ENCODE measurements around the gene MFAP2. TPM values are rescaled to one million over a fixed set of nuclear protein-coding genes. Genes with fewer than 3 reads are reported as not detected.

The MFAP2 gene
- total RNA-seq, 3 donors from 2014 or later (not counting 1 experiment from before 2014, with no cell fraction given), result 0.15 TPM; not detected in 2

DNA sequence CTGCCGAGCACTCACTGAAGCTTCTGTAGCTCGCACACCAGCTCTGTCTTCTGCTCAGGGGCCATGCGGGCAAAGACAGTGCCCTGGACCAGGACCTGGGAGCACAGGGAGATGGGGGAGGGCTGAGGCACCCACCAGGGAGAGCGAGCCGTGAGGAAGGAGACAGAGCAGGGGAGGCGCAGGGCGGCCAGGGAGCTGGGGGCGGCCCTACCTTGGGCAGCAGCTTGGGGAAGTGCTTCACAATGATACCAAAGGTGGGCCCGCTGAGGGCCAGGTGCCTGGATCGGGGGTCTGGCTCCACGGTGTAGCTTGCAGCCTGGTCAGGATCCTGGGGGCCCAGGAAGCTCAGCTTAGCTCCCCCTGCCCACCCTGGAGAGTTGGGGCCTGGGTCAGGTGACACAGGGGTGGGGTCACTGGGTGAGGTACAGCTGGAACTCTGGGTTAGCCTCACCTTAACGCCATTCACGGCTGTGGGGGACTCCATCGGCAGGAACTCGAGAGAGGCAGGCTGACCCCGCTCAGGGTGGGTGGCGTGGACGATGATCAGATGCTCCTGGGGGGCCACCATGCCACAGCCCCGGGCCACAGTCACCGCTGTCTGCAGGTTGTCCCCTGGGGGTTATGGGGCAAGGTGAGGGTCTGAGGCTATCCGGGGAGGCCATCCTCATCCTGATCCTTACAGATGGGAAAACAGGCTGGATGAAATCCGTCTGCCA lies 9.4 kb upstream of the MFAP2 start:
- H3K36me3 Mint-ChIP-seq, result no peaks in the 10 kb centered on the region
- no peak overlapping the region for H3K27ac Mint-ChIP-seq
- no peaks in the 10 kb centered on the region for H3K9me3 Mint-ChIP-seq
- H3K36me3 ChIP-seq (ENCODE audit: control insufficient read depth, insufficient read depth, low read length), result peaks cover 16% of the 10 kb centered on the region
- H3K27ac ChIP-seq (ENCODE audit: low read length), result no peak overlapping the region
- DNase-seq (no peak), ATAC-seq (no peak)
- H3K9me3 ChIP-seq (ENCODE audit: control insufficient read depth, insufficient read depth, low read length), result no peaks in the 10 kb centered on the region
- no peak overlapping the region for H3K4me3 ChIP-seq (ENCODE audit: low read length)
- intact Hi-C loops (cut with micrococcal nuclease), result no loop called here
- H3K4me3 Mint-ChIP-seq, result no peak overlapping the region
- H3K27me3 ChIP-seq (ENCODE audit: control insufficient read depth, insufficient read depth, low read length), result no peaks in the 10 kb centered on the region
- TF ChIP-seq, protein P1, sequence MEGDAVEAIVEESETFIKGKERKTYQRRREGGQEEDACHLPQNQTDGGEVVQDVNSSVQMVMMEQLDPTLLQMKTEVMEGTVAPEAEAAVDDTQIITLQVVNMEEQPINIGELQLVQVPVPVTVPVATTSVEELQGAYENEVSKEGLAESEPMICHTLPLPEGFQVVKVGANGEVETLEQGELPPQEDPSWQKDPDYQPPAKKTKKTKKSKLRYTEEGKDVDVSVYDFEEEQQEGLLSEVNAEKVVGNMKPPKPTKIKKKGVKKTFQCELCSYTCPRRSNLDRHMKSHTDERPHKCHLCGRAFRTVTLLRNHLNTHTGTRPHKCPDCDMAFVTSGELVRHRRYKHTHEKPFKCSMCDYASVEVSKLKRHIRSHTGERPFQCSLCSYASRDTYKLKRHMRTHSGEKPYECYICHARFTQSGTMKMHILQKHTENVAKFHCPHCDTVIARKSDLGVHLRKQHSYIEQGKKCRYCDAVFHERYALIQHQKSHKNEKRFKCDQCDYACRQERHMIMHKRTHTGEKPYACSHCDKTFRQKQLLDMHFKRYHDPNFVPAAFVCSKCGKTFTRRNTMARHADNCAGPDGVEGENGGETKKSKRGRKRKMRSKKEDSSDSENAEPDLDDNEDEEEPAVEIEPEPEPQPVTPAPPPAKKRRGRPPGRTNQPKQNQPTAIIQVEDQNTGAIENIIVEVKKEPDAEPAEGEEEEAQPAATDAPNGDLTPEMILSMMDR (IDR thresholded peaks at IDR 0.05), result no peak
- H3K4me1 Mint-ChIP-seq, result no peaks in the 10 kb centered on the region
- 96% methylated on average over 22 of the region's 22 CpGs for WGBS (ENCODE audit: insufficient coverage)
- no peaks in the 10 kb centered on the region for H3K27me3 Mint-ChIP-seq (ENCODE audit: low read depth in 2 of 2)
- H3K4me1 ChIP-seq (ENCODE audit: control insufficient read depth, insufficient read depth, low read length), result no peaks in the 10 kb centered on the region

DNA sequence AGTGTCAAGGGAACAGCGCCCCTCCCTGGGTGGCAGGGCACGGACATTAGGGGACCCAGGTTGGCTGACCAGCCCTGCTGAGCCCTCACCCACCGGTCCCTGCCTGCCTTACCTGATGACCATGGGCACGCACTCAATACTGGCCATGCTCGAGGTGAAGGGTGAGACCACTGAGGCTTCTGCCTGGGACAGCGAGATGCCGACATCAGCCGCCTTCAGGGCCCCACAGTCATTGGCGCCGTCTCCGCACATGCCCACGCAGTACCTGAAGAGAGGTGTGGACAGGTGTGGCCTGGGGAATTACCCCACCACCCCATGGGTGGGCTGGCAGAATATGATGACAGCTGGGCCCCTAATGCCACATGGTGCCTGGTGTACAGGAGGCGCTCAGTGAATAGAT lies 7.8 kb upstream of the MFAP2 start:
- H3K9me3 Mint-ChIP-seq, result no peaks in the 10 kb centered on the region
- peaks cover 3 to 4% of the 10 kb centered on the region in 2 donors for H3K27me3 Mint-ChIP-seq (ENCODE audit: low read depth in 2 of 2)
- H3K36me3 Mint-ChIP-seq, result no peaks in the 10 kb centered on the region
- H3K4me3 ChIP-seq (ENCODE audit: low read length), result no peak overlapping the region
- no peaks in the 10 kb centered on the region for H3K27me3 ChIP-seq (ENCODE audit: control insufficient read depth, insufficient read depth, low read length)
- 89% methylated on average over 11 of the region's 13 CpGs for WGBS (ENCODE audit: insufficient coverage)
- peaks cover 16% of the 10 kb centered on the region for H3K36me3 ChIP-seq (ENCODE audit: control insufficient read depth, insufficient read depth, low read length)
- no peaks in the 10 kb centered on the region for H3K9me3 ChIP-seq (ENCODE audit: control insufficient read depth, insufficient read depth, low read length)
- no peak overlapping the region for H3K27ac ChIP-seq (ENCODE audit: low read length)
- H3K4me3 Mint-ChIP-seq, result no peak overlapping the region
- DNase-seq (no peak), ATAC-seq (no peak)
- no peaks in the 10 kb centered on the region for H3K4me1 ChIP-seq (ENCODE audit: control insufficient read depth, insufficient read depth, low read length)
- H3K4me1 Mint-ChIP-seq, result peaks cover 0 to 3% of the 10 kb centered on the region in 2 donors
- TF ChIP-seq, protein P1 (IDR thresholded peaks at IDR 0.05), result no peak
- no peak overlapping the region for H3K27ac Mint-ChIP-seq
- intact Hi-C loops (cut with micrococcal nuclease), result no loop called here

DNA sequence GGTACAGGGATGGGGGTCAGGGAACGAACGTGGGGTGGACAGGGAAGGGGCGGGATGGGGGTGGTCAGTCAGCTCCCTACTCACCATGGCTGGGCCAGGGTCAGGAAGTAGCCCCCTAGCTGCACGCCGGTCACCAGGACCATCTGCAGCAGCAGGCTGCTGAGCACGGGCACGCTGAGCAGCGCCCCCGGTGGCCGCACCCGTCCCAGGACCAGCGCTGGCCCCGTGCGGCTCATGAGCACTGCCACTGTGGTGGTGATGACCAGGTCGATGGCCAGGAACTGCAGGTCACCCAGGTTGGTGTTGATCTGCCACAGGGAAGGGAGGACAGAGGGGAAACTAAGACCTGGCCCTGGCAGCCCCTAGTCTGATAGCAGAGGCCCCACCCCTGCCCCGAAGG lies 6.5 kb upstream of the MFAP2 start:
- Mint-ChIP-seq H3K9me3 (no peaks in the 10 kb centered on the region), H3K4me3 (no peak overlapping the region), H3K27me3 (ENCODE audit: low read depth in 2 of 2) (peaks cover 8 to 11% of the 10 kb centered on the region in 2 donors), H3K27ac (no peak overlapping the region), H3K4me1 (peaks cover 0 to 5% of the 10 kb centered on the region in 2 donors), H3K36me3 (no peaks in the 10 kb centered on the region)
- no peak for DNase-seq
- WGBS (ENCODE audit: insufficient coverage), result 95% methylated on average over 16 of the region's 16 CpGs
- H3K36me3 ChIP-seq (ENCODE audit: control insufficient read depth, insufficient read depth, low read length), result peaks cover 16% of the 10 kb centered on the region
- no peak for ATAC-seq
- H3K4me3 ChIP-seq (ENCODE audit: low read length), result no peak overlapping the region
- intact Hi-C loops (cut with micrococcal nuclease), result no loop called here
- H3K27ac ChIP-seq (ENCODE audit: low read length), result no peak overlapping the region
- no peaks in the 10 kb centered on the region for H3K4me1 ChIP-seq (ENCODE audit: control insufficient read depth, insufficient read depth, low read length)
- H3K9me3 ChIP-seq (ENCODE audit: control insufficient read depth, insufficient read depth, low read length), result no peaks in the 10 kb centered on the region
- H3K27me3 ChIP-seq (ENCODE audit: control insufficient read depth, insufficient read depth, low read length), result no peaks in the 10 kb centered on the region
- TF ChIP-seq, protein P1 (IDR thresholded peaks at IDR 0.05), result no peak

DNA sequence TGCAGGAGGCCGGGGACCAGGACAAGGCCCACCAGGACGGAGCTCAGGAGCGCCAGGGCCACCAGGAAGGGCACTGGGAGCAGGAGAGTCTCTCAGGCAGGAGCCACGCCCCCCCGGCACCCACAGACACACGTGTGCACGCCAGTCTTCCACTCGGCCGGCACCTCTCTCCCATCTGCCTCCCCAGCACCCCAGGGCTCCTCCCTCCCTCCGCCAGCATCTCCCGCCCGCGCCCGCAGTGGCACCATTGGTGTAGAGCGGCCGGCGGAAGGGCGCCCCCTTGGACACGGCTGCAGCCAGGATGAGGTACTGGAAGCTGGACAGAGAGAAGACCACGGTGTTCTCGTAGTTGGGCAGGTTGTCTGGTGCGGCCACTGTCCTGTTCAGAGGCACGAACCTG lies 6.1 kb upstream of the MFAP2 start:
- Mint-ChIP-seq H3K36me3 (peaks cover 1% of the 10 kb centered on the region), H3K27me3 (ENCODE audit: low read depth in 2 of 2) (peaks cover 9 to 13% of the 10 kb centered on the region in 2 donors), H3K9me3 (no peaks in the 10 kb centered on the region), H3K27ac (no peak overlapping the region), H3K4me1 (peaks cover 0 to 5% of the 10 kb centered on the region in 2 donors), H3K4me3 (no peak overlapping the region)
- Histone ChIP-seq H3K27ac (ENCODE audit: low read length) (no peak overlapping the region), H3K36me3 (ENCODE audit: control insufficient read depth, insufficient read depth, low read length) (peaks cover 16% of the 10 kb centered on the region), H3K4me3 (ENCODE audit: low read length) (no peak overlapping the region), H3K4me1 (ENCODE audit: control insufficient read depth, insufficient read depth, low read length) (no peaks in the 10 kb centered on the region), H3K27me3 (ENCODE audit: control insufficient read depth, insufficient read depth, low read length) (no peaks in the 10 kb centered on the region), H3K9me3 (ENCODE audit: control insufficient read depth, insufficient read depth, low read length) (no peaks in the 10 kb centered on the region)
- no peak for ATAC-seq
- intact Hi-C loops (cut with micrococcal nuclease), result no loop called here
- 89% methylated on average over 23 of the region's 23 CpGs for WGBS (ENCODE audit: insufficient coverage)
- no peak for DNase-seq
- TF ChIP-seq, protein P1 (IDR thresholded peaks at IDR 0.05), result no peak

All from natural killer cell (primary cell).